Body of pancreas (tissue), 4 donors: ENCODE measurements around the gene EBLN1.

ENCODE experiments used
- POLR2A ChIP-seq, 3 donors: fragments of 450-650 bp; IDR thresholded peaks; one replicate each; pipeline ENCODE4 v1.6.1; 2016; ENCODE audit warnings: antibody characterized with exemption in 3 of 3, mild to moderate bottlenecking in 2 of 3
- TF ChIP-seq, protein P1 (sequence below), 7 experiments: fragments of 450-650 bp in 4 of 7; fragments of 200-600 bp in 3 of 7; sonication (generic) in 3 of 7; IDR thresholded peaks; one replicate each; pipeline ENCODE4 v1.5.1; 2016 to 2019; ENCODE audit warnings: antibody characterized with exemption in 7 of 7

DNA sequence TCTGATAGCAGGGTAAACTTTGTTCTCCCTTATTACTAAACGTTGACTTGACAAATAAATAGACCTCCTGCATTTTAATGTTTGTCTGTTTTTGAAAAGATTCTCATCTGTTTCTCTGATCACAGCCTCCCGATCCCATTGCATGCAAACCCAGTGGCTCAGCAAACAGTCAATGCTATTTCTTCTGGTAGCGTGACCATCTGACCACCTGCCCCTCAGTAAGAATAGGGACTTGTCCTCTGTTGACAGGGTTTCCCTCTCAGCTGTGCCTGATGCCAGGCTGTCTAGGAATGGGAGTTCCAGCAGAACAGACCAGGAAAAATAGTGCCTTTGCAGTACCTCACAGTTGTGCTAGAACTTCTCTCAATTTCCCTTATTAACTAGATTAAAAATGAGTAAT, 40.7 kb upstream of the EBLN1 start:
- no peak for TF ChIP-seq POLR2A (IDR thresholded peaks at IDR 0.05)
- TF ChIP-seq, protein P1, sequence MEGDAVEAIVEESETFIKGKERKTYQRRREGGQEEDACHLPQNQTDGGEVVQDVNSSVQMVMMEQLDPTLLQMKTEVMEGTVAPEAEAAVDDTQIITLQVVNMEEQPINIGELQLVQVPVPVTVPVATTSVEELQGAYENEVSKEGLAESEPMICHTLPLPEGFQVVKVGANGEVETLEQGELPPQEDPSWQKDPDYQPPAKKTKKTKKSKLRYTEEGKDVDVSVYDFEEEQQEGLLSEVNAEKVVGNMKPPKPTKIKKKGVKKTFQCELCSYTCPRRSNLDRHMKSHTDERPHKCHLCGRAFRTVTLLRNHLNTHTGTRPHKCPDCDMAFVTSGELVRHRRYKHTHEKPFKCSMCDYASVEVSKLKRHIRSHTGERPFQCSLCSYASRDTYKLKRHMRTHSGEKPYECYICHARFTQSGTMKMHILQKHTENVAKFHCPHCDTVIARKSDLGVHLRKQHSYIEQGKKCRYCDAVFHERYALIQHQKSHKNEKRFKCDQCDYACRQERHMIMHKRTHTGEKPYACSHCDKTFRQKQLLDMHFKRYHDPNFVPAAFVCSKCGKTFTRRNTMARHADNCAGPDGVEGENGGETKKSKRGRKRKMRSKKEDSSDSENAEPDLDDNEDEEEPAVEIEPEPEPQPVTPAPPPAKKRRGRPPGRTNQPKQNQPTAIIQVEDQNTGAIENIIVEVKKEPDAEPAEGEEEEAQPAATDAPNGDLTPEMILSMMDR (IDR thresholded peaks at IDR 0.05): no peak
